ENCODE data around the gene RMRP.

The RMRP gene

DNA sequence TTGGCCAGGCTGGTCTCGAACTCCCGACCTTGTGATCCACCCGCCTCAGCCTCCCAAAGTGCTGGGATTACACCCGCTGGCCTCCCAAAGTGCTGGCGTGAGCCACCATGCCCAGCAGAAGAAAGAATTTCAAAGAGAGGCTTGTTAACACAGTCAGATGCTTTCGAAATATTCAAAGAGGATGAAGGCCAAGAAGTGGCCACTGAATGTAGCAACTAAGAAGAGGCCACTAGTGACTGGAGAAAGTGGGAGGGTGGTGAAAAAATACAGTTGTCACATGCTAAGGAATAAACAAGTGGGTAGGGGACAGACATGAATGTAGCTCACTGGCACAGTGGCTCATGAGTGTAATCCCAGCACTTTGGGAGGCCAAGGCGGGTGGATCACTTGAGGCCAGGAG is 44.9 kb upstream of the RMRP start:
- no peaks in the 10 kb centered on the region for H3K27me3 ChIP-seq (replicated peaks; ENCODE audit: control insufficient read depth, insufficient read depth, low read length)
- DNase-seq (ENCODE audit: extremely low read depth, insufficient read length), result no peak
- no peak overlapping the region for H3K4me3 ChIP-seq (replicated peaks; ENCODE audit: low read depth, low read length)
- TF ChIP-seq, protein P1, sequence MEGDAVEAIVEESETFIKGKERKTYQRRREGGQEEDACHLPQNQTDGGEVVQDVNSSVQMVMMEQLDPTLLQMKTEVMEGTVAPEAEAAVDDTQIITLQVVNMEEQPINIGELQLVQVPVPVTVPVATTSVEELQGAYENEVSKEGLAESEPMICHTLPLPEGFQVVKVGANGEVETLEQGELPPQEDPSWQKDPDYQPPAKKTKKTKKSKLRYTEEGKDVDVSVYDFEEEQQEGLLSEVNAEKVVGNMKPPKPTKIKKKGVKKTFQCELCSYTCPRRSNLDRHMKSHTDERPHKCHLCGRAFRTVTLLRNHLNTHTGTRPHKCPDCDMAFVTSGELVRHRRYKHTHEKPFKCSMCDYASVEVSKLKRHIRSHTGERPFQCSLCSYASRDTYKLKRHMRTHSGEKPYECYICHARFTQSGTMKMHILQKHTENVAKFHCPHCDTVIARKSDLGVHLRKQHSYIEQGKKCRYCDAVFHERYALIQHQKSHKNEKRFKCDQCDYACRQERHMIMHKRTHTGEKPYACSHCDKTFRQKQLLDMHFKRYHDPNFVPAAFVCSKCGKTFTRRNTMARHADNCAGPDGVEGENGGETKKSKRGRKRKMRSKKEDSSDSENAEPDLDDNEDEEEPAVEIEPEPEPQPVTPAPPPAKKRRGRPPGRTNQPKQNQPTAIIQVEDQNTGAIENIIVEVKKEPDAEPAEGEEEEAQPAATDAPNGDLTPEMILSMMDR (IDR thresholded peaks at IDR 0.05; ENCODE audit: insufficient read depth, low read length, poor library complexity, severe bottlenecking), result no peak
- H3K36me3 ChIP-seq (ENCODE audit: control insufficient read depth, insufficient read depth, low read length), result peaks cover 77% of the 10 kb centered on the region

- TF ChIP-seq, protein P1 (IDR thresholded peaks at IDR 0.05; ENCODE audit: insufficient read depth, low read length, poor library complexity, severe bottlenecking), result no peak
- Histone ChIP-seq H3K27me3 (replicated peaks; ENCODE audit: control insufficient read depth, insufficient read depth, low read length) (no peaks in the 10 kb centered on the region), H3K36me3 (ENCODE audit: control insufficient read depth, insufficient read depth, low read length) (peaks cover 69% of the 10 kb centered on the region), H3K4me3 (replicated peaks; ENCODE audit: low read depth, low read length) (no peak overlapping the region)
- no peak for DNase-seq (ENCODE audit: extremely low read depth, insufficient read length)
Observed at GRCh38 chr9:35700942-35701341, 43.1 kb upstream of the RMRP start.

DNA sequence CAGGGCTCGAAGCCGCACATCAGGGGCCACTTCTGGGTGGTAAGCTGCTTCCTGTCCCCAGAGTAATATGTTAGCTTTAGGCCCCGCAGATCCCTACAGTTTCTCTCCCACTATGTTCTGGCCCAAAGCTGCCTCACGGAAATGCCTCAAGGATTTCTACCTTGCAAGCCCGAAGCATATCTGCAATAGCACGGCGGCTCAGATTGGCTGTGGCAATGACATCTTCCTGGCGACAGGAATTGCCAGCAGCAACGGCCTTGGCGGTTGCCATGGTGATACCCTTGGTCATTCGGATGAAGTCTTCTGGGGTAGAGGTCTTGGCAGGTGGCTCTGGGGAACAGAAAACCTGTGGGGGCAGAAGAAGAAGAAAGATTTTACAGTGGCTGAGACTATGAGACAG is 42.2 kb upstream of the RMRP start:
- Histone ChIP-seq H3K36me3 (ENCODE audit: control insufficient read depth, insufficient read depth, low read length) (peaks cover 60% of the 10 kb centered on the region), H3K4me3 (replicated peaks; ENCODE audit: low read depth, low read length) (no peak overlapping the region), H3K27me3 (replicated peaks; ENCODE audit: control insufficient read depth, insufficient read depth, low read length) (no peaks in the 10 kb centered on the region)
- DNase-seq (ENCODE audit: extremely low read depth, insufficient read length), result no peak
- TF ChIP-seq, protein P1 (IDR thresholded peaks at IDR 0.05; ENCODE audit: insufficient read depth, low read length, poor library complexity, severe bottlenecking), result no peak

DNA sequence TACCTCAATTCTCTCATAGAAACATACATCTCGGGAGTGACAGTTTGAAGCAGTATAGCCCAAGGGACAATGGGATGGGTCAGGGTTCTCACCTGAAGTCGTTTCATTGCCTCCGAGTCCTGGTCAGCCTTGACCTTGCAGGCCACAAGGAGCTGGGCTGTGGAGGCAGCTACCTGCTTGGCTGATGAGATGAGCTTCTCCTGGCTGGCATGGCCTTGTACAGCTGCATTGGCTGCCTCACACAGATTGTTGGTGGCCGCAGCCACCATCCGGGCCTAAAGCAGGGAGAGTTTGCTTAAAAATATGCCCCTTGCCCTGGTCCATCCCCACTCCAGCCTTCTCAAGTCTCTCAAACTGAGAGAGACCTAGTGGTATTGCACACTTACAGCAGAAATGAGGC is 40.4 kb upstream of the RMRP start:
- H3K36me3 ChIP-seq (ENCODE audit: control insufficient read depth, insufficient read depth, low read length), result peaks cover 44% of the 10 kb centered on the region
- TF ChIP-seq, protein P1 (IDR thresholded peaks at IDR 0.05; ENCODE audit: insufficient read depth, low read length, poor library complexity, severe bottlenecking), result no peak
- H3K4me3 ChIP-seq (replicated peaks; ENCODE audit: low read depth, low read length), result no peak overlapping the region
- no peaks in the 10 kb centered on the region for H3K27me3 ChIP-seq (replicated peaks; ENCODE audit: control insufficient read depth, insufficient read depth, low read length)
- DNase-seq (ENCODE audit: extremely low read depth, insufficient read length), result no peak

- no peak for DNase-seq (ENCODE audit: extremely low read depth, insufficient read length)
- H3K27me3 ChIP-seq (replicated peaks; ENCODE audit: control insufficient read depth, insufficient read depth, low read length), result no peaks in the 10 kb centered on the region
- TF ChIP-seq, protein P1 (IDR thresholded peaks at IDR 0.05; ENCODE audit: insufficient read depth, low read length, poor library complexity, severe bottlenecking), result no peak
- H3K4me3 ChIP-seq (replicated peaks; ENCODE audit: low read depth, low read length), result no peak overlapping the region
- peaks cover 40% of the 10 kb centered on the region for H3K36me3 ChIP-seq (ENCODE audit: control insufficient read depth, insufficient read depth, low read length)
Observed at GRCh38 chr9:35697486-35697885, 39.7 kb upstream of the RMRP start.

DNA sequence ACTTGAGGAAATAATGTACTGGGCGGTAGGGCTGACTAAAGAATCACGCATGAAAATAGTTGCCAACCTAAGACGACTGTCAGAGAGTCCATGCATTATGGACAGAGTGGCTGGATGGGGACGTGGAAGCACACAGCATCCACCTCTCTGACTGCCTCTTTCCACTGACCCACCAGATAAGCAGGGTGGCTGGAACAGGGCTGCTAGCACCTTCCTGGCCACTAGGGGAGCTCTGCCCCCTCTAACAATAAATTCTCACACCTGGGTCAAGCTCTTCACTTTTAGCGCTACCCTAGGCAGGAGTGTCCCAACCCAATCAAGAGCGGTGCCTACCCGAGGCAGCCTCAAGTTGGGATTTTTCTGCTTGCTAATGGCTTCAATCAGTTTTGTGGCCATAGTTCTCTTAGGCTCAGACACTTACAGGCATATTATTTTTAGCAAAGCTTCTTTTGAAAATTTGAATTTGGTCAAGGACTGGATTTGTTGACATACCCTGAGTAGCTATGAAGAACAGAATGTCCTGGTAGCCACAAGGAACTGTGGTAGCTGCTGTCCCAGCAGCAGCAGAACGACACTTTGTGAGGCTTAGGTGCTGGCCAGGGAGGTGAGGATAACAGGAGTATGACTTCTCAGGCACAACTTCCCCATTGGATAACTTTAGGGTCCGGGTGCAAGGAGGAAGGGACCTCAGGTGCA is 38.8 kb upstream of the RMRP start:
- Histone ChIP-seq H3K27me3 (replicated peaks; ENCODE audit: control insufficient read depth, insufficient read depth, low read length) (no peaks in the 10 kb centered on the region), H3K36me3 (ENCODE audit: control insufficient read depth, insufficient read depth, low read length) (peaks cover 36% of the 10 kb centered on the region), H3K4me3 (replicated peaks; ENCODE audit: low read depth, low read length) (no peak overlapping the region)
- no peak for DNase-seq (ENCODE audit: extremely low read depth, insufficient read length)
- TF ChIP-seq, protein P1 (IDR thresholded peaks at IDR 0.05; ENCODE audit: insufficient read depth, low read length, poor library complexity, severe bottlenecking), result peak; percentile 94
